Suppressor macrophage (primary cell): ENCODE data around the gene GINS2.
A peak's percentile ranks its signal among the peaks of the same experiment; 100 is the strongest.

Experiments
- DNase-seq, 4 experiments: peaks; one replicate each; pipeline ENCODE4 v3.0.0-alpha.2; 2020 to 2022

The GINS2 gene

GRCh38 chr16:85653290-85653891 is 35.4 kb downstream of the GINS2 start:
- DNase-seq: peak in 2 of 4 experiments; percentile 10 to 25

GRCh38 chr16:85652431-85653221 is 36.1 kb downstream of the GINS2 start:
- peak; percentile 5 to 45 (median 38) for DNase-seq

- no peak for DNase-seq
Observed at GRCh38 chr16:85651629-85652430, 36.9 kb downstream of the GINS2 start.

GRCh38 chr16:85650844-85651628 is 37.7 kb downstream of the GINS2 start:
- no peak for DNase-seq

GRCh38 chr16:85650135-85650843 is 38.5 kb downstream of the GINS2 start:
- DNase-seq: no peak

- no peak for DNase-seq
Observed at GRCh38 chr16:85649411-85650134, 39.2 kb downstream of the GINS2 start.

- DNase-seq: no peak
Observed at GRCh38 chr16:85648805-85649204, 39.9 kb downstream of the GINS2 start.

GRCh38 chr16:85648070-85648714 is 40.6 kb downstream of the GINS2 start:
- no peak for DNase-seq

GRCh38 chr16:85646976-85647375 is 41.8 kb downstream of the GINS2 start:
- no peak for DNase-seq

GRCh38 chr16:85646358-85646907 is 42.3 kb downstream of the GINS2 start:
- no peak for DNase-seq

GRCh38 chr16:85645021-85645589 is 43.6 kb downstream of the GINS2 start:
- no peak for DNase-seq

- no peak for DNase-seq
Observed at GRCh38 chr16:85644093-85644712, 44.6 kb downstream of the GINS2 start.

- peak in 1 of 4 experiments; percentile 15 for DNase-seq
Observed at GRCh38 chr16:85643631-85644030, 45.1 kb downstream of the GINS2 start.

GRCh38 chr16:85642762-85643358 is 45.9 kb downstream of the GINS2 start:
- DNase-seq: no peak

- DNase-seq: peak in 3 of 4 experiments; percentile 17 to 36 (median 24)
Observed at GRCh38 chr16:85641776-85642176, 47.0 kb downstream of the GINS2 start.

- no peak for DNase-seq
Observed at GRCh38 chr16:85641305-85641704, 47.4 kb downstream of the GINS2 start.

- DNase-seq: no peak
Observed at GRCh38 chr16:85640585-85640984, 48.2 kb downstream of the GINS2 start.

GRCh38 chr16:85640254-85640558 is 48.5 kb downstream of the GINS2 start:
- no peak for DNase-seq
